GM10266 (cell line): ENCODE results near the gene GPR6.

ENCODE experiments used
- DNase-seq: peaks from one replicate; pipeline ENCODE4 v3.0.0; 2012; ENCODE audit errors: extremely low spot score
- TF ChIP-seq, protein P1 (sequence below): IDR thresholded peaks from 2 replicates; pipeline ENCODE4 v1.5.1; 2012; ENCODE audit warnings: mild to moderate bottlenecking, low read depth; ENCODE audit not compliant: control insufficient read depth, insufficient read depth; ENCODE audit errors: missing control alignments

GPR6 gene

DNA sequence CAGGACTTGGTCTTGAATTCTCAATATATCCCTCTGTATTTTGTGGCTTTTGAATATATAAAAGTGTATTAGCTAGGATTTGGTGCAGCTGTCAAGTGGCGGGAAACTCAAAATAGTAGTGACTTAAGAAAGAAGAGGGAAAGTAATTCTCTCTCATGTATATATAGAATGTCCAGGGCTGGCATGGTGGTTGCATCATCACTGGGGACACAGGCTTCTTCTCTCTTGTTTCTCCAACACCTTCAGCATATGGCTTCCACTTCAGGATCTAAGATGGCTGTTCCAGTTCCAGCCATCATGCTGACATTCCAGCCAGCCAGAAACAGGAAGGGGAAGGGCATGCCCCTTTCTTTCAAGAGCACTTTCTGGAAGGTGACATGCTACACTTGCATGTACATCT lies 11.8 kb upstream of the GPR6 start:
- TF ChIP-seq, protein P1, sequence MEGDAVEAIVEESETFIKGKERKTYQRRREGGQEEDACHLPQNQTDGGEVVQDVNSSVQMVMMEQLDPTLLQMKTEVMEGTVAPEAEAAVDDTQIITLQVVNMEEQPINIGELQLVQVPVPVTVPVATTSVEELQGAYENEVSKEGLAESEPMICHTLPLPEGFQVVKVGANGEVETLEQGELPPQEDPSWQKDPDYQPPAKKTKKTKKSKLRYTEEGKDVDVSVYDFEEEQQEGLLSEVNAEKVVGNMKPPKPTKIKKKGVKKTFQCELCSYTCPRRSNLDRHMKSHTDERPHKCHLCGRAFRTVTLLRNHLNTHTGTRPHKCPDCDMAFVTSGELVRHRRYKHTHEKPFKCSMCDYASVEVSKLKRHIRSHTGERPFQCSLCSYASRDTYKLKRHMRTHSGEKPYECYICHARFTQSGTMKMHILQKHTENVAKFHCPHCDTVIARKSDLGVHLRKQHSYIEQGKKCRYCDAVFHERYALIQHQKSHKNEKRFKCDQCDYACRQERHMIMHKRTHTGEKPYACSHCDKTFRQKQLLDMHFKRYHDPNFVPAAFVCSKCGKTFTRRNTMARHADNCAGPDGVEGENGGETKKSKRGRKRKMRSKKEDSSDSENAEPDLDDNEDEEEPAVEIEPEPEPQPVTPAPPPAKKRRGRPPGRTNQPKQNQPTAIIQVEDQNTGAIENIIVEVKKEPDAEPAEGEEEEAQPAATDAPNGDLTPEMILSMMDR, result no peak
- no peak for DNase-seq

- TF ChIP-seq, protein P1, result no peak
- DNase-seq, result no peak
Observed at GRCh38 chr6:109977791-109978173, 329 bp upstream of the GPR6 start.

- TF ChIP-seq, protein P1, result no peak
- DNase-seq, result no peak
Observed at GRCh38 chr6:109979033-109979921, 1.2 kb downstream of the GPR6 start.

GRCh38 chr6:109984410-109984809 lies 6.3 kb downstream of the GPR6 start:
- DNase-seq, result no peak
- TF ChIP-seq, protein P1, result no peak

DNA sequence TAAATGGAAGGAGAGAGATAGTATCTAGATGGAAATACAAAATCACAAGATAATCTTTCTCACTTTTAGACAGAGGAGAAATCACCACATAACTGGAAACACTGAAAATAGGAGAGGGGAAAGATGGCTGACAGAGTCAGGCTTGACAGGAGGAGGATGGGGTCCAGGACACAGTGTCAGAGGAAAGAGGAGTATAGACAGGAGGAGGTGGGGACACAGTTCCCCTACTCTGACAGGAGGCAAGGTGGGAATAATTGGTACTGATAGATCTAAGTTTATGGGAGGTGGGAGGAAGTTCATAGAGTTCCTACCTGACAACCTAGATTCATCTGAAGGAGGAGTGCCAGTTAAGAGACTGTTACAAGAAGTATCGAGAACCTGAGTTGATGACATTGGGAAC lies 9.1 kb downstream of the GPR6 start:
- TF ChIP-seq, protein P1, result no peak

GRCh38 chr6:109991201-109992101 lies 13.3 kb downstream of the GPR6 start:
- TF ChIP-seq, protein P1, result no peak
- no peak for DNase-seq

More for the DNA sequence above, 9.1 kb downstream of the GPR6 start:
- DNase-seq, result no peak
